Measurements from ENCODE around the gene SLX1B. TPM values are rescaled to one million over a fixed set of nuclear protein-coding genes. Genes with fewer than 3 reads are reported as not detected.
"Not testable (repeated sequence)": the region's sequence is repeated elsewhere in the genome, so short reads cannot be mapped to it uniquely, and the experiment has no call there.

SLX1B gene
- total RNA-seq, result 33.8 TPM

- DNase-seq (ENCODE audit: low spot score), result not testable (repeated sequence)
These were observed at the start of gene SLX1B, which contains the start of gene BOLA2 for GRCh38 chr16:29454269-29454668. SLX1B (plus strand) TSS chr16:29454533. BOLA2 (minus strand) TSS chr16:29454351; CDS start chr16:29454253, 98 bp downstream.

DNA sequence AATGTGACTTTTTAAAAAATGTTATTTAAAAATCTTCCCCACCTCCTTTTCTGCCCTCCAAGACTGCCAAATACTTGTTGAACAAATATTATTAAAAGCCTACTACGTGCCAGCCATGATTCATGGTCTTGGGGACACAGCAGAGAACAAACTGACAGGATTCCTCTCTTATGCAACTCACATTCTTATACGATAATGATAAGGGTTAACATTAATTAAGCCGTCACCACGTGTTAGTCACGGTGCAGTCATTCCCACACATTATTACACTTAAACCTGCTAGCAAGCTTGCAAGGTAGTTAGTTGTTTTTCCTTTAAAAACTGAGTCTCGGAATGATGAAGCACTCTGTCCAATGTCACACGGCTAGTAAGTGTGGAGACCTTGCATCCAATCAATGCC, 49.1 kb upstream of the SLX1B start:
- not testable (repeated sequence) for DNase-seq (ENCODE audit: low spot score)

DNA sequence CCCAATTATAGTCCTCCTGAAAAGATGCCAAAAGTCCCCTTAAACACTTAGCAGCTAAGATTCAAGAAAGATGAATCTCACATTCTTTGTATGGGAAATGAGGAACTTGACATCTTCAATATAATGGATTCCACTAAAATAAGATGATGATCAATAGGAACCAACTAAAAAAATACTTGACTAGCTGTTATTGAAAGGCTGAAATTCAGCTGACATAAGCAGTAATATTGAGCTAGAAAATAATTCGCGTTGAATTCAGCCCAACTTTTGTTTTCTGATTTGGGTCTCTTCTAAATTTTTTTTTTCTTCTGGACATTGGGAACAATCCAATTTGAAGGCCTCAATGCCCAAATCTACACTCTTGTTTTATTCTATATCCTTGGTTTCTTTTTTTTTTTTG, 30.7 kb upstream of the SLX1B start:
- DNase-seq (ENCODE audit: low spot score), result not testable (repeated sequence)

DNA sequence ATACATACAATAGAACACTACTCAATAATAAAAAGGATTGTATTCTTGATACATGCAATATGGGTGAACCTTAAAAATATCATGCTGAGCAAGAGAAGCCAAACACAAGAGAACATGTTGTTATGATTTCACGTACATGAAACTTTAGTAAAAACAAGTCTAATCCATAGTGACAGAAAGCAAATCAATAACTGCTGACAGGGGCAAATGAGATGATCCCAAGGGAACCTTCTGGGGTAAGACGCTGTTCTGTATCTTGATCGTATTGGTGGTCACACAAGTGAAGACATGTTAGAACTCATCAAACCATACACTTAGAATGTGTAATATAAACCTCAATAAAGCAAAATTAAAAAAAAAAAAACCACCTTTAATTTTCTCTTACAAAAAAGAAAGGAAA, 28.9 kb upstream of the SLX1B start:
- not testable (repeated sequence) for DNase-seq (ENCODE audit: low spot score)

GRCh38 chr16:29453754-29454153, 579 bp upstream of the SLX1B start:
- DNase-seq (ENCODE audit: low spot score), result not testable (repeated sequence)

DNA sequence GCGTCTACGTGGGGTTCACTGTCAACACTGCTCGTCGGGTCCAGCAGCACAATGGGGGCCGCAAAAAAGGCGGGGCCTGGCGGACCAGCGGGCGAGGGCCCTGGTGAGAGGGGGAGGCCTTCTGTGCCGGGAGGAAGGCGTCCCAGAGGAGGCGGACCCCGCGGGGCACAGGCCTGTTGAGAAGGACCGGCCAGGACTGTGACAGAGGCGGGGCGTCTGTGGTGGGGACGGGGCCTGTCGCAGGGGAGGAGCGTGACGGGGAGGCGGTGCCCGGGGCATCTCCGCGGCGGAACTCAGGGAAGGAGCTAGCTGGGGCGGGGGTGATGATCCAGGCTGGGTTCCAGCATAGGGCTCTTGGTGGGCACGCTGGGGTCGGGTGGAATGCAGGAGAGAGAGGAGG, 495 bp downstream of the SLX1B start:
- not testable (repeated sequence) for DNase-seq (ENCODE audit: low spot score)

GRCh38 chr16:29457660-29458059, 3.3 kb downstream of the SLX1B start:
- DNase-seq (ENCODE audit: low spot score), result not testable (repeated sequence)

DNA sequence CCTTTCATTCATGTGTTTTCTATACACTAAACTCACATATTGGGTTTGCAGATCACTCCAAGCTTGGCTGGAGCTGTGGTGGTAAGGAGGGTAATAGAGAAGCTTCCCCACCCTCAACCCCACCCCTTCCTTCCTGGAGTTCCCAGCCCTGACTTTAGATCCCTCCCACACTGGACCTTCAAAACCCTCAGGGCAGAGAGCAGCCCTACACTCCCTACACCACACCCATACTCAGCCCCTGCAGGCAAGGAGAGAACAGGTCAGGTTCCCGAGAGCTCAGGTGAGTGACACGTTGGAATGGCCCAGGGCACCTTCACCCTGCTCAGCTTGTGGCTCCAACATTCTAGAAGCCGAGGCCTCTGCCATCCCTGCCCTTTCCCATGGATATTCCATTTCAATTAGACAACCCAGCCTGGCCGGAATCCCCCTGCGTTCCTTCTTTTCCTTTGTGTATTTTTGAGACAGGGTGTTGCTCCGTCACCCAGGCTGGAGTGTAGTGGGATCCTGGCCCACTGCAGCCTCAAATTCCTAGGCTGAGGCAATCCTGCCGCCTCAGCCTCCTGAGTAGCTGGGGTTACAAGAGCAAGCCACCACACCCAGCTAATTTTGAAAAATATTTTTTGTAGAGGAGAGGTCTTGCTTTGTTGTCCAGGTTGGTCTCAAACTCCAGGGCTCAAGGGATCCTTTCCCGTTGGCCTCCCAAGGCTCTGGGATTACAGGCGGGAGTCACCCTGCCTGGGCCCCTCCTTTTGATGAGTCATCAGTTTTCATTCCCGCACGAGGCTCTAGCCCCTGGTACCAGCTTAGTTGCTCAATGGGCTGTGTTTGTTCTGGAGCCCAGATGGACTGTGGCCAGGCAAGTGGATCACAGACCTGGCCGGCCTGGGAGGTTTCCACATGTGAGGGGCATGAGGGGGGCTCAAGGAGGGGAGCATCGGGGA, 5.6 kb downstream of the SLX1B start, which contains the start of gene SULT1A4:
Gene SULT1A4, plus strand, starts transcription at position 208 of the 941 bp plus-strand sequence. CDS start 1,473 bp downstream, outside the sequence.
- not testable (repeated sequence) for DNase-seq (ENCODE audit: low spot score)

GRCh38 chr16:29460647-29461030, 6.3 kb downstream of the SLX1B start:
- DNase-seq (ENCODE audit: low spot score), result not testable (repeated sequence)

- not testable (repeated sequence) for DNase-seq (ENCODE audit: low spot score)
These were observed 11.9 kb downstream of the SLX1B start for GRCh38 chr16:29465985-29466824.

DNA sequence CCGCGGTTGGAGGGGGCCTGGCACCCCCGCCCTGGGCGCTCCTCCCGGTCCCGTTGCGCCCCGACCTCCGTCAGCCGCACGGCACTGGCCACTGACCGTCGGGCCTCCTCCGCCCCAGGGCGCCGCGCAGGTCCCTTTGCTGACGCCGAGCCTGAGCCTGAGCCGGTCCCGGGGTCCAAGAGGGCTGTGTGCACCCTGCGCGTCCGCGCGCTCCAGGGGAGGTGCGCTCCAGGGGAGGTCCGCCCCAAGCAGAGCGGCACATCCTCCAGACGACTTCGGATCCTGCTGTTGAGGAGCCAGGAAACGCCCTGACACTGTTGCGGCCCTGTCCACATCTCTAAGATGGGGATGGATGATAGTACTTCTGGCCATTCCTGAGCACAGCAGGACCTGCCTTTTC, 12.6 kb downstream of the SLX1B start:
- DNase-seq (ENCODE audit: low spot score), result not testable (repeated sequence)

- not testable (repeated sequence) for DNase-seq (ENCODE audit: low spot score)
These were observed 13.5 kb downstream of the SLX1B start for GRCh38 chr16:29467654-29468366.

DNA sequence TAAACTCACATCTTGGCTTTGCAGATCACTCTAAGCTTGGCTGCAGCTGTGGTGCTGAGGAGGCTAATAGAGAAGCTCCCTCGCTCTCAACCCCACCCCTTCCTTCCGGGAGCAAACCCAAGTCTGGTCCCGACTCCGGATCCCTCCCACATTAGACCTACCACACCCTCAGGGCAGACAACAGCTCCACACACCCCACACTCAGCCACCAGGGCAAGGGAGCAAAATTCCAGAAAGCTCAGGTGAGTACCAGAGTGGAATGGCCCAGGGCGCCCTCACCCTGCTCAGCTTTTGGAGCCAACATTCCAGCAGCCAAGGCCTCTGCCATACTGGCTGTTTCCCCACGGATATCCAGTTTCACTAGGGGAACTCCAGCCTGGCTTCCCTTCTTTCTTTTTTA, 15.3 kb downstream of the SLX1B start:
- peak; percentile 76 for DNase-seq (ENCODE audit: low spot score)

DNA sequence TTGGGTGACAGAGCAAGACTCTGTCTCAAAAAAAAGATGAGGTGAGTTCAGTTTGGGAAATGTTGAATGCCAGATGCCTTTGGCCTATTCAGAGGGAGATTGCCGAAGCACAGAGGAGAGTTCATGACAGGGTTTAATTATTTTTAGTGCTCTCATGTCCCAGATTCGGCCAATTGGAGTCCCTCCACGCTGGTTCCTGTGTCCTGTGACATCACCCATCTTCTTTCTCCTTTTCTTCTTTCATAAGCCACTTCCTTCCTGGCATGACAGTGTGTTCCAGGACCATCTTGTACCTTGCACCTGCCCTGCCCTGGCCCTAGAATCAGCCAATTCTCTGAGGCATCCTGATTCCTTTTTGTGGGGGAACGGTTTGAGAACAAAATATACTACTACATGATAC, 17.7 kb downstream of the SLX1B start:
- DNase-seq (ENCODE audit: low spot score), result not testable (repeated sequence)

DNA sequence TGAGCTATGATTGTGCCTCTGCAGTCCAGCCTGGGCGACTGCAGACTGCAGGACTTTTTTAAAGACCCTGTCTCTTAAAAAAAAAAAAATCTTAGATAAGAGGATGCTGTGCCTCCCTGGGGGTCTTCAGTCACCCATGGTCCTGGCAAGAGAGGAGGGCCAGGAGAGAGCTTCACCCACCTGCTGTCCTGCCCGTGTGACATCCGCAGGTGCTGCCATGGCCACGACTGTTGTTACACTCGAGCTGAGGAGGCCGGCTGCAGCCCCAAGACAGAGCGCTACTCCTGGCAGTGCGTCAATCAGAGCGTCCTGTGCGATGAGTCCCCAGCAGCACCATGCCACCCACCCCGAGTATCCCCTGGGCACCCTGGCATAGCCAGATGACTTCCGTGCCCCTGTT, 27.9 kb downstream of the SLX1B start:
- not testable (repeated sequence) for DNase-seq (ENCODE audit: low spot score)

- not testable (repeated sequence) for DNase-seq (ENCODE audit: low spot score)
These were observed 52.0 kb downstream of the SLX1B start, which contains the start of gene NPIPB12 for GRCh38 chr16:29506308-29506707. NPIPB12 (minus strand) TSS chr16:29506408.

Other genes starting within 250 kb of the SLX1B start
- 0.49 TPM for gene NPIPB11, start 47.8 kb upstream of the SLX1B start, total RNA-seq
- gene BOLA2, start 182 bp upstream of the SLX1B start, total RNA-seq, result 4.3 TPM
- 4.7 TPM for gene SULT1A4, start 5.4 kb downstream of the SLX1B start, total RNA-seq
- gene NPIPB12, start 51.9 kb downstream of the SLX1B start, total RNA-seq, result 47.4 TPM
- 9.0 TPM for gene SPN, start 208.7 kb downstream of the SLX1B start, total RNA-seq
- 17.2 TPM for gene QPRT, start 224.6 kb downstream of the SLX1B start, total RNA-seq